HG03457 (cell line): ENCODE measurements around the gene THEM4.

Experiments used
- ATAC-seq: cut with Tn5 transposase; IDR thresholded peaks from one replicate; pipeline ENCODE4 v1.9.1; 2021; ENCODE audit warnings: moderate number of reproducible peaks; ENCODE audit not compliant: unreplicated experiment

THEM4 gene

GRCh38 chr1:151909167-151910149, at the start of gene THEM4:
Gene THEM4, minus strand, starts transcription at chr1:151909511. Its CDS starts 53 bp downstream, at chr1:151909458.
- ATAC-seq, result peak; percentile 91

GRCh38 chr1:151958959-151959358, 49.6 kb upstream of the THEM4 start:
- no peak for ATAC-seq

- ATAC-seq, result no peak
These were observed 47.7 kb upstream of the THEM4 start for GRCh38 chr1:151956957-151957497.

GRCh38 chr1:151953409-151954094, 44.2 kb upstream of the THEM4 start:
- no peak for ATAC-seq

GRCh38 chr1:151952811-151953210, 43.5 kb upstream of the THEM4 start:
- ATAC-seq, result no peak

- no peak for ATAC-seq
These were observed 40.3 kb upstream of the THEM4 start for GRCh38 chr1:151949371-151950193.

GRCh38 chr1:151948506-151948905, 39.2 kb upstream of the THEM4 start:
- no peak for ATAC-seq

GRCh38 chr1:151947140-151947539, 37.8 kb upstream of the THEM4 start:
- no peak for ATAC-seq

- no peak for ATAC-seq
These were observed 36.7 kb upstream of the THEM4 start for GRCh38 chr1:151945725-151946722.

GRCh38 chr1:151944857-151945575, 35.7 kb upstream of the THEM4 start:
- no peak for ATAC-seq

- no peak for ATAC-seq
These were observed 35.0 kb upstream of the THEM4 start for GRCh38 chr1:151944126-151944856.

GRCh38 chr1:151943591-151943990, 34.3 kb upstream of the THEM4 start:
- ATAC-seq, result no peak

GRCh38 chr1:151942882-151943281, 33.6 kb upstream of the THEM4 start:
- ATAC-seq, result no peak

- no peak for ATAC-seq
These were observed 31.2 kb upstream of the THEM4 start for GRCh38 chr1:151940541-151940940.

GRCh38 chr1:151939779-151940178, 30.5 kb upstream of the THEM4 start:
- no peak for ATAC-seq

- no peak for ATAC-seq
These were observed 29.8 kb upstream of the THEM4 start for GRCh38 chr1:151939141-151939540.

- no peak for ATAC-seq
These were observed 27.3 kb upstream of the THEM4 start for GRCh38 chr1:151936653-151937052.

GRCh38 chr1:151935894-151936602, 26.7 kb upstream of the THEM4 start:
- no peak for ATAC-seq
